GM21526 (cell line): ENCODE data around the gene OGFOD3.
"Not testable (repeated sequence)": the region's sequence is repeated elsewhere in the genome, so short reads cannot be mapped to it uniquely, and the experiment has no call there.

Experiments
- ATAC-seq: cut with Tn5 transposase; IDR thresholded peaks from one replicate; pipeline ENCODE4 v1.9.1; 2021; ENCODE audit warnings: moderate library complexity; ENCODE audit not compliant: unreplicated experiment, low FRiP score

The OGFOD3 gene

DNA sequence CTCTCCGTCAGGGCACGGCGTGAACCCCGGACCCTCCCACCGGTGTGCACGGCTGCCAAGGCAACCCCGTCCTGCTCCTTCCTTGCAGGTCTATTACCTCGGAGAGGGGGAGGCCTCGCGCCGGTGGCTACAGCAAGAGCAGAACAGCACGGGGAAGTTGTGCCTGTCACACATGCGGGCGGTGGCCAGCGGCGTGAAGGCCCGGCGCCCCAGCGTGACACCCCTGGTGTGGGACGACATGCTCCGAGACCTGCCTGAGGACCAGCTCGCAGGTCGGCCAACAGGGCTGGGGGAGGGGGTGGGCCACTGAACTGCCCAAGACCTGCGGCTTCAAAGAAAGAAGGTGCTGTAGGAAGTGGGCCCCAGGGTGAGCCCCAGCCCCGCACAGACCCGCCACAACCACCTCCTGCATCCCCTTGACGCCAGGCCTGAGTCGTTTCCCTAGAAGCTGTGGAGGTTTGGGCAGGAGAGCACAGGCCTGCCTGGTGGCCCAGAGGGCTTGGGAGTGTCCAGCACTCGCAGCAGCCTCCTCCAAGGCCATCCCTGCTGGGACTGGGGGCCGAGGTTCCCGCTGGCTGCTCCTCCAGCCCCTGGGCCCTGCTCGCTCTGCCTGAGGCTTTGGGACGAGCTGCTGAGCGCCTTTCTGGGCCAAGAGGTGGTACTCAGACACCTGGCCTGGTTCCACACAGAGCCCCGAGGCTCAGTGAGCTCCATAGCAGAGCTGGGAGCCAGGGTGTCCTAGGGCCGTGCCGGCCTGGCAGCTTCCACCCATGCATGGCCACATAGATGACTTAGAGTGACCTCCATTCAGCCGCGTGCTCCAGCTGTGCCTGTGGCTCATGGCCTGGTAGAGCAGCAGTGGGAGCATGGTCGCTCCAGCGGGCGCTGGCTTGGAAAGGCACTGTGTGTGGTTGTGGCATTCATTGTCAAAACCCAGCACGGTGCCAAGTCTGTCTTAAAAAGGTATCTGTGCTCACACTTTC is 17.5 kb upstream of the OGFOD3 start:
- no peak for ATAC-seq

DNA sequence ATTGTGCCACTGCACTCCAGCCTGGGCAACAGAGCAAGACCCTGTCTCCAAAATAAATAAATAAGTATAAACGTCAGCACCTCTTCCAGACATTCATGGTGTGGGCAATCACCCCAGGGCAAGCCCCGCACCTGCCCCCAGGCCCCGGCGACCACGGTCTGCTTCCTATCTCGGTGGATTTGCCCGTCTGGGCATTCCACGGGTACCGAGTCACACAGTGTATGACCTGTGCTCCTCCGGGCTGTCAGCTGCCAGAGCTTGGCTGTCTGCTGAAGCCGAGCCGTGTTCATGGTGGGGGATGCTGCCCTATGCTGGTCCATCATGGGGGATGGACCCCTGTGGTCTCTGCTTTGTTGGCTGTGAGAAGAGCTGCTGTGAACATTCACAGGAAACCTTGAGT is 16.7 kb upstream of the OGFOD3 start:
- no peak for ATAC-seq

DNA sequence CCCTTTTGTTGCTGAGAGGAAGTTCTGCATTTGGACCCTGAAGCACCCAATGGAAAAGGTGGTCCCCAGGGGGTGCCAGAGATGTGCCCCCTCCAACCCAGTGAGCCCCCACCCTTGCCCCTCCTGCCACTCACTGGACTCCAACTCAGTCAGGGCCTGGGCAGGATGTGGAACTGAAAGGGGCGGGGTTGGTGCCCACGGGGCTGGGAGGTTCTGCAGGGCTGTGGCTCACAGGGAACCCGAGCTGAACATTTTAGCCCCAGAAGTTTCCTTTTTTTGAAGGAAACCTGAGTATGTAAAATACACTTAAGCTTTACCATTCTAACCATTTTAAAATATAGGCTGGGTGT is 15.8 kb upstream of the OGFOD3 start:
- no peak for ATAC-seq

DNA sequence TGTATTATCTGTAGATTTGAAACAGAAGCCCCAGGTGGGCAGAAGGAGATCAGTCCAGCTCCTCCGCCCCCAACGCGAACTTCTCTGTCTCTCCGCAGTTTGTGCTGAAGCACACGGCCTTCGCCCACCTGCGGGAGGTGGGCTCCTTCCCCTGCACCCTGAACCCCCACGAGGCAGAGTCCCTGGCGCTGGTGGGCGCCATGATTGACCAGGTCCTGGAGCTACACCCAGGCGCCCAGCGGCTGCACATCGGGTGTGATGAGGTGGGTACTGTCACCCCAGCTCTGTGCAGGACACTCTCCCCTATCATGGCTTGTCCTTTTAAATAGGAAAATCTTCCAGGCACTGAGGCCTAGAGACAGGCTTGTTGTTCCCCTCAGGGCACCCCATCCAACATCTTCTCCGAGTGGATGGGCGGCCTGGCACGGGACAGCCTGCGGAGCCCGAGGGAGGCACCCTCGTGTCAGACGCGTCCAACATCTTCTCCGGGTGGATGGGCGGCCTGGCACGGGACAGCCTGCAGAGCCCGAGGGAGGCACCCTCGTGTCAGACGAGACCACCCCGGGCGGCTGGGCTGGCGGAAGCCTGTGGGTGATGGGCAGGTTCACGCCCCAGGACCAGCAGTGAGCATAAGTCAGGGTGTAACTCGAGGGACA is 15.3 kb upstream of the OGFOD3 start:
- no peak for ATAC-seq

DNA sequence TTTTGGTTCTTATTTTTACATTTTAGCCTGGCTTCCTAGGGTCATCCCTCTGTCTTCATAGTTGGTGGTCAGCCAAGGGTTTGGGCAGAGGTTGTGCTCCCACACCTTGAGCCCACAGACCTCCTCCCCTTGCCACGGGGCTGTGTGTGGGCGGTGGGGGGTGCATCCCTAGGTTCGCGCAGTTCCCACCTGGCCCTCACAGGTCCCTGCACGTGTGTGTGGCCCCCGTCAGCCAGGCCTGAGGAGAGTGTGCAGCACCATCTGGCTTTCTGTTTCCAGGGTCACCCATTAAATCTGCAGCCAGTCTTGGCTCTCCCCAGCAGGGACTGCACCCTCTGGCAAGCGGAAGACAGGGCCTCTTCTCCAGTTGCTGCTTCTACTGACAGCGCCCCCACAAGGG is 13.6 kb upstream of the OGFOD3 start:
- no peak for ATAC-seq

DNA sequence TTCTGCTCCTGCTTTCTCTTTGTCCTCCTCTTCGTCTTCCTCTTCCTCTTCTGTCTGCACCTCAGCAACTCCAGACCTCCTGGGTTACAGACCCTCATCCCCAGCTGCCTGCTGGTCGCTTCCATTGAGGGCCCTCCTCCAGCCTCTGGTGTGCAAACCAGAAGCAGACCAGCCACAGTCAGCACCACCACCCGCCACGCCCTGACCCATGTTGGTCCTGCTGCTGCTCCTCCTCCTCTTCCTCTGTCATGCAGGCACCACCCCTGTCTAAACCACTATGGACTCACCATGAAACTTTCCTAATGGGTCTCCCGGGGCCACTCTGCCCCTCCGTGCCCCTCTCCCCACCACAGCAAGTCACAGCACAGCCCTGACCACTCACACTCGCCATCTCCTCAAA is 11.4 kb upstream of the OGFOD3 start:
- ATAC-seq: no peak

DNA sequence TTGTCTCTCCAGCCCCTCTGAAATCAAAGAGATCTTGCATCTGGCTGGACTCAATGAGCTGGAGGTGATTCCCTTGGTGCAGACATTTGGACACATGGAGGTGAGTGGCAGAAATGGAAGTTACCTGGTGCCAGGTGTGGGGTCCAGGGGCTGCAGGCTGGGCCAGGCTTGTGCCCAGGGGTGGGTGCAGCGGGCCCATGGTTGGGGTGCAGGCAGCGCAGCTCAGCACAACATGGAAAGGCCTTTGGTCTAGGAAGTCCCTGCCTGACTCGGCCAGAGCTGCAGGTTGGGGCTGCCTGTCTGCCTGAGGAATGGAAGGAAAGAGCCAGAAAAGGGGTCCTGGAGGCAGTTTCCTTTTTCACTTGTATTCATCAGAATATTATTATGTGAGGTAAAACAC is 10.2 kb upstream of the OGFOD3 start:
- ATAC-seq: no peak

DNA sequence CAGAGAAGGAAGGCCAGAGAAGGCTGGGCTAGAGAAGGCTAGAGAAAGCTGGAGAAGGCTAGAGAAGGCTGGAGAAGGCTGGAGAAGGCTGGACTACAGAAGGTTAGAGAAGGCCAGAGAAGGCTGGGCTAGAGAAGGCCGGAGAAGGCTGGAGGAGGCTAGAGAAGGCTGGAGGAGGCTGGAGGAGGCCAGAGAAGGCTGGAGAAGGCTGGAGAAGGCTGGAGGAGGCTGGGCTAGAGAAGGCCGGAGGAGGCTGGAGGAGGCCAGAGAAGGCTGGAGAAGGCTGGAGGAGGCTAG is 6.4 kb upstream of the OGFOD3 start:
- no peak for ATAC-seq

DNA sequence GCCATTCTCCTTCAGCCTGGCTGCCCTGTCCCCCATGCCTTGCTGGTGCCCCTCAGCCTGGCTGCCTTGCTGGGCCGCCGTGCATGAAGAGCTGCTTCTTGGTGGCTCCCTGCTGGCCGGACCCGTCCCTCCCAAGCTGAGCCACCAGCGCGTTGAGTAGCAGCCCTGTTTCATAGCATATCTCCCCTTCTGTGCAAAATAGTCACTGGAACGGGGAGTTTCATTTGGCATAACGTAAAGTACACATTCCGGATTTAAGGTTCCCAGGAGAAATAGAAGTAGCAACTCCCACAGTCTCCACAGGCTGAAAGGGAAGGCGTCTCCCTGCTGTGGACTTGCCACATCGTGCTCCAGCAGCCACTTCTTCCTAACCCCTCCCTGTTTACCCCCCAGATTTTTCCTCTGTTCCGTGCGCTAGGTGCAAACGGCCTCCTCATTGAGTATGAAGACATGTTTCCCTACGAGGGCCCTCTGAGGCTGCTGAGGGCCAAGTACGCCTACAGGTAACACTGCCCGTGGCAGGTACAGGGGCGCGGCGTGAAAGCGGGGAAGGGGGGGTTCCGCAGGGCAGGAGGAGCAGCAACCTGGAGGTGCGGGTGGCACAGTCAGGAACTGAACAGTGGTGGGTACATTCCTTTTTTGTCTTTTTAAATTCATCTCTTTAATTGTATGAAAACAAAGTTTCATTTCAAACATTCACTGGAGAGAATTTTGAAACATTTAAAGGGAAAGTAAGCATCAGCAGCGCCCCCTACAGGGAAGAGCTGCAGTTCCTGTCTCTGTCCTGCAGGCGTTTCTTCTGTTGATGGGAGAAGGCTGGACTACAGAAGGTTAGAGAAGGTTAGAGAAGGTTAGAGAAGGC is 5.8 kb upstream of the OGFOD3 start:
- ATAC-seq: no peak

DNA sequence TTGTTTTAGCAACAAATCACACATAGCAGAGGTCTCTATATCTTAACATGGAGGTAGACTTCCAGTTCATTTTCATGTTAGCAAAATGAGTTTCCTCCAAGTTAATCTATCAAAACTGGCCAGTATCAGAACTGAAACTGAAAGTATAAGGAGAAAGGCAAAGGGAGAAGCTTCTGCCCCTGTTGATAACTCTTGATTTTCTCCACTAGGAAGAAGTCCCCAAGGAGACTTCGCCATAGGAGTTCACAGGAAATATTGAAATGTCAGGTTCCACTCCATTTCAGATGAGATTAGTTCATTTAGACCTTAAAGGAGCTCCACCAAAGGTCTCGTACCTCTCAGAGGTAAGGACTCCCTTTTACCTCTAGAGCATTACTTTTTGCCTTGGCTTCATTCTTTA is 1.2 kb upstream of the OGFOD3 start:
- ATAC-seq: no peak

DNA sequence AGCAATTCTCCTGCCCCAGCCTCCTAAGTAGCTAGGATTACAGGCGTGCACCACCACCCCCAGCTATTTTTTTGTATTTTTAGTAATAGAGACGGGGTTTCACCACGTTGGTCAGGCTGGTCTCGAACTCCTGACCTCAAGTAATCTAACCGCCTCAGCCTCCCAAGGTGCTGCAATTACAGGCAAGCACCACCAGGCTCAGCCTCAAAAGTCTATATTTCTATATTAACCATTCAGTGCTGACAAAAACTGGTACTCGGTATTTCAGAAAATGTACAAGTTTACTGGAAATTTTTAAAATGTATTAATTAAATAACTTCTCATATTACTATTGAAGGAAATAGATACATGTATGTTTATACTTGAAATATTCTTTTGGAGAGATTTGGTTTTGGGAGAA is 1.6 kb downstream of the OGFOD3 start:
- ATAC-seq: no peak

DNA sequence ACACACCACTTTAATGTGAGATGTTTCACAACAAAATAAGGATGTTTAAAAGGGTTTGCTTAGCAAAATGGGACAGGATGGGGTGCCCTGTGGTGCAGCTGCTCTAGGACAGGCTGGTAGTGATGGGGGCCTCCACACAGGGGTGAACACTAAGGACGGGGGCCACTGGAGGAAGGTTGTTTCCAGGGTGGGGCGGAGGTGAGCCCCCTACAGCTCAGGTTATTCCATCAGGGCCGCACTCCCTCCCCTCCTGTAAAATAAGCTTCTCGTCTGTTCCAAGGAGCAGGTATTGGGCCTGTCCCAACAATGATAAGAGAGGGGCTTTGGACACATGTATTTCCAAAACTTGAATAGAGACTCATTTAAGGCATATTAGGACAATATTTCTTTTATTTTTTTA is 2.1 kb downstream of the OGFOD3 start:
- ATAC-seq: no peak

DNA sequence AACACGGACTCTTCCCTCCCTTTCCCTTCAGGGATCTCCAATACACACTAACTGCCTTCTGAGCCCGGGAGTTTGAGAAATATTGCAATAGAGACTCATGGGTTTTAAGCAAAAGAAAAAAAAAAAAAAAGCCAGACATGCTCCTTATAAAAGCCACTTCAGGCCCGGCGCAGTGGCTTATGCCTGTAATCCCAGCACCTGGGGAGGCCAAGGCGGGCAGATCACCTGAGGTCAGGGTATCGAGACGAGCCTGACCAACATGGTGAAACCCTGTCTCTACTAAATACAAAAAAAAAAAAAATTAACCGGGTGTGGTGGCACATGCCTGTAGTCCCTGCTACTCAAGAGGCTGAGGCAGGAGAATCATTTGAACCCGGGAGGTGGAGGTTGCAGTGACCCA is 2.6 kb downstream of the OGFOD3 start:
- no peak for ATAC-seq

DNA sequence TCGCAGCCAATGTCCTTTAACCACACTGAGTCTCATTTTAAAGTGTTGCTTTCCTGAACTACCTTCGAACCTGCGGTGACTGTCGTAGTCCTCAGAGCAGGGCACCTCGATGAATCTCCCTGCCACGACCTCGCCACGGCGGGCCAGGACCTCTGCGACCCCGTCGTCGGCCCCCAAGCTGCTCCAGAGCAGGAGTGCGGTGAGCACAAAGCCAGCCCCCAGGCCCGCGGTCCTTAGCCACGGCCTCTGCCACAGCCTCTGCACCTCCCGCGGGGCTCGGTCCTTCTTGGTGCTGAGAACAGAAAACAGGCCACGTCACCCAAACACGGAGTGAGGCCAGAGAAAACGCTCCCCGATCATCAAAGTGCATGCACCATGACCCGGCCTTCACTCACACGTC is 3.0 kb downstream of the OGFOD3 start:
- ATAC-seq: no peak

DNA sequence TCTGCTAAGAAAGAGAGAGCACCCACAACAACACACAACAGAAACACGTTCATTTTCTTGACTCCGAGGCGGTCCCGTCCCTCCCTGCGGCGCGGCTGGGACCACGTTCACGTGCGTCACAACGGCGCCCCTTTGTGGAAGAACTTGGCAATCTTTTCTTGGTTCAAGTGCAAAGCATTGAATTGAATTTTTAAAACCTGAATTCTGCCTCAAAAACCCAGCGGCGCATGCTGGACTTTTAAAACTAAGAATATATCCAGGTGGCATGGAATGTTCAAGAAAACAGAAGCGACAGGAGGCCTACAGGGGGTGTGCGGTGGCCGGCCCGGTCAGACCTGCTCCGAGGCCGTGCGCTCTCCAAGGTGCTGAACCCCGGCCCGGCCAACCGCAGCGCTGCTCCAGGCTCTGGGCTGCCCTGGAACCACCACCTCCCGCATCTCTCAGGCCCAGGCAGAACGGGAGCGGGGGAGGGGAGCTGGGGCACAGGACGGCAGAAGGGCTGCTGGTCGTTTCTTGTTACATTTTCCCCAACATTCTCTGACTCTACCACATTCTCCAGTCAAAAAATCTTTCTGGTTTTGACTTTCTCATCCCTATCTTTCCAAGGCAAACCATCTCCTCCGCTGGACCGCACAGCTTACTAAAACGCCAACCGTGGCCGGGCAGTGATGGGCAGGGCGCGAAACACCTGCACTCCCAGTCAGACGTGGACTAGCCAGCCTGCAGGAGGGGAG is 3.7 kb downstream of the OGFOD3 start:
- ATAC-seq: no peak

DNA sequence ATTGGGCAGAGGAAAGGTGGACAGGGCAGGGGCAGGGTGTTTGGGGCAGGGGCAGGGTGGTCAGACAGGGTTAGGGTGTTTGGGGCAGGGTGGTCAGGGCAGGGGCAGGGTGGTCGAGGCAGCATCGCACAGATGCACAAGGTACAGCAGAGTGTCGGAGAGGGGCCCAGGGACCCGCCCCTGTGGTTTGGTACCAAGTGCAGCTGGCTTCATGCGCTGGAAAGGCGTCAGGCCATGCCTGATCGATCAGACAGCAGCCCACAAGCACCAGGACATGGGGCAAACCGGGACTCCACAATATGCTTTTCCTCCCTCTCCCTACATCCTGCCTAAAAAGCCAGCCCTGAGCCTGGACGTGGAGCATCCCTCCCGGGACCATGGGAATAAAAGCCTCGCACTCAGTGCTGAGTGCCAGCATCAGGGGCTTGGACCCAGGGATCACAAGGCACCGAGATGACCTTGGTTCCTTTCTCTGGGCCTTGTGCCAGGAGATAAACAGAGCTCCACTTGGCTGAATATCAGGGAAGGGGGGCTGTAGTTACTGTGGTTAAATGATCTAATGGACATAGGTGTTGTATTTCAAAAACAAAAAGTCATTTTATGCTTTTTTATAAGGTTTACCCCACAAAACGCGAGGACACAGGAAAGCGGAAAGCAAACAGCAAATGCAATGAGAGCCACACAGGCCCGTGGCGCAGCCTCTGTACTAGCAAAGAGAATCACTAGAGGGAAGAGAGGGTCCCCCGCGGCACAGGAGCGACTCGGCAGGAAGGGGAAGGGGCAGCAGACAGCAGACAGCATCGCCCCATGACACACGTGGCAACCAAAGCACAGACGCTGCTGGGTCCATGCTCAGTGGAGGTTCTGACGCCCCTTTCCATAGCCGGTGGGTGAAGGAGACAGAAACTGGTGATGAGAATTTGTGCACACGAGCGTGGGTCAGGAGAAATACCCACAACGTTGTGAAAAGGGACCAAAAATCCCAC is 5.6 kb downstream of the OGFOD3 start:
- ATAC-seq: no peak

DNA sequence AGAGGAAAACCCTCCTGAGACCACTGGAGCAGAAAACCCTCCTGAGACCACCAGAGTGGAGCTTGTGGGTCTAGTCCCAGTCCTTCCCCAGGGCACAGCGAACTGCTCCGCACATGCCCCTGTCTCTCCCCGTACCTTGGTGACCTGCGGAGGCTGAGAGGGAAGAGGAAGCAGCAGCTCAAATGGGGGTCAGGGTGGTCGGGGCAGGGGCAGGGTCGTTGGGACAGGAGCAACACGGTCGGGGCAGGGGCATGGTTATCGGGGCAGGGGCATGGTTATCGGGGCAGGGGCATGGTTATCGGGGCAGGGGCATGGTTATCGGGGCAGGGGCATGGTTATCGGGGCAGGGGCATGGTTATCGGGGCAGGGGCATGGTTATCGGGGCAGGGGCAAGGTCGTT is 6.3 kb downstream of the OGFOD3 start:
- ATAC-seq: not testable (repeated sequence)

DNA sequence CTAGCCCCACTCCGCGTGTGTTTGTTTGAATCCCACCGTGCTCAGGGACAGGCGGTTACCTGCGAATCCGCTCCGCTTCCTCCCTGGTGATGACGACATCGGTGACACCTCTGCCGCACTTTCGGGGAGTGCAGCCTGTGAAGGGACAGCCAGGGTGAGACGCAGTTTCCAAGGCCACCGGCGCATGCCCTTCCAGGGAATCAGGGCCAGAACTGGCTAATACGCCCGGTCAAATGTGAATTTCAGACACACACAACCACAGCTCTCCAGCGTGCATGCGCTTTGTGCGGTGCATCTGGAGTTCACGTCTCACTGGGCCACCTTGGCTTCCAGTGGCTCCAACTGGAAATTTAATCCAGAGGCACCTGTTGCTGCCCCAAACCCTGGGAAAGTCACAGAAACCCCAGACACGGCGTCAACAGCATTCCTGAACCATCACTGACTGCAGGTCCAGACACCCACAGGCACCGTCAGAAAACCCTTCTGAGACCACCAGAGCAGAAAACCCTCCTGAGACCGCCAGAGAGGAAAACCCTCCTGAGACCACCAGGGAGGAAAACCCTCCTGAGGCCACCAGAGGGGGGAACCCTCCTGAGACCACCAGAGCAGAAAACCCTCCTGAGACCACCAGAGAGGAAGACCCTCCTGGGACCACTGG is 6.9 kb downstream of the OGFOD3 start:
- ATAC-seq: no peak
